Spinal cord (tissue), 10 donors: Measurements from ENCODE around the gene SAA1. TPM values are rescaled to one million over a fixed set of nuclear protein-coding genes. Genes with fewer than 3 reads are reported as not detected.

Source experiments
- DNase-seq, 6 donors: peaks; one replicate each; pipeline versions ENCODE4 v3.0.0 to v3.0.0-alpha.2; 2013 to 2015; ENCODE audit warnings: low spot score in 6 of 6, low read depth in 4 of 6
- H3K27ac ChIP-seq: one replicate; pipeline ENCODE4 v1.5.1; 2013; ENCODE audit warnings: low read depth, low read length, control low read depth
- H3K27me3 ChIP-seq: one replicate; pipeline ENCODE4 v1.6.1; 2013; ENCODE audit warnings: low read length; ENCODE audit not compliant: control insufficient read depth, insufficient read depth
- H3K36me3 ChIP-seq: one replicate; pipeline ENCODE4 v1.6.1; 2013; ENCODE audit warnings: low read length; ENCODE audit not compliant: control insufficient read depth, insufficient read depth
- H3K4me1 ChIP-seq: one replicate; pipeline ENCODE4 v1.6.1; 2013; ENCODE audit warnings: low read length; ENCODE audit not compliant: control insufficient read depth, insufficient read depth
- H3K4me3 ChIP-seq: one replicate; pipeline ENCODE4 v1.5.1; 2013; ENCODE audit warnings: low read depth, low read length, control low read depth
- H3K9me3 ChIP-seq: one replicate; pipeline ENCODE4 v1.6.1; 2013; ENCODE audit warnings: low read length; ENCODE audit not compliant: control insufficient read depth, insufficient read depth
- WGBS: methylation state at CpG from one replicate; pipeline ENCODE4 v1.1.5; 2013; ENCODE audit warnings: missing lambda C conversion rate; ENCODE audit not compliant: insufficient coverage; 5-methylcytosine and 5-hydroxymethylcytosine counted together
- polyA plus RNA-seq, 2 donors: library from polyadenylated mRNA; unstranded; fragments of 120-200 nt; gene quantifications; one replicate each; pipeline ENCODE4 v1.2.1, GENCODE V29; 2013; ENCODE audit not compliant: insufficient read length in 2 of 2
- small RNA-seq: library from RNA; depleted of rRNA; stranded (forward); fragments of <200 nt; gene quantifications from one replicate; pipeline ENCODE3, GENCODE V24; 2014; ENCODE audit warnings: low replicate concordance
- total RNA-seq, 2 donors: library from RNA; depleted of rRNA in 1 of 2; stranded (reverse); fragments of 120-200 nt in 1 of 2; fragments of >200 nt in 1 of 2; gene quantifications; one replicate each; pipeline versions ENCODE4 v1.2.3 to v1.2.4, GENCODE V29; 2013 to 2014
- donor health status: healthy.

Gene SAA1
- total and polyA plus RNA-seq, 4 donors: not detected

DNA sequence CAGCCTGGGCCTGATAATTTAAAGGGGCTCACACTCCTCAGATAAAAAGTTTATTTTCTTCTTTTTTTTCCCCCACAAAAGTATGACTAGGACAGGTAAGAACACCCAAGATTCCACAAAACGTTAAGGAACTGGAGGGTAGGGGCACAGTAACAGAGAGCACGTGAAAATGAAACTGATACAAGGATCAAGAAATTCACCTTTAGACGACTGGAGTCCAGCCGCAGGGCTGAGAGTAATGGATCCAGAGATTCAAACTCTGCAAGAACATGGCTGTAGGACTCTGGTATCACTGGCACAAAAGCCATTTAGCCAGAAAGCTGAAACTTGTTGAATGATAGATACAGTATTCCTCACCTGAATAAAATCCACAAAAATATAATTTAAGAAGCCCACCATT lies 51.5 kb downstream of the SAA1 start:
- Histone ChIP-seq H3K9me3 (no peaks in the 10 kb centered on the region), H3K4me3 (no peak overlapping the region), H3K27ac (no peak overlapping the region), H3K4me1 (no peaks in the 10 kb centered on the region), H3K36me3 (peaks cover 10% of the 10 kb centered on the region), H3K27me3 (no peaks in the 10 kb centered on the region)
- DNase-seq: no peak
- WGBS: 100% methylated on average over 3 of the region's 4 CpGs

Small RNA genes within 50 kb of the gene (small RNA-seq; reads per million reads assigned to genes)
- gene RNA5SP333 (not detected), gene RNA5SP334 (not detected)

Other genes with a start within 250 kb of the SAA1 start
- gene TPH1, start 220.0 kb upstream of the SAA1 start, total RNA-seq: under 1 TPM; 0.50 to 0.77 TPM
- gene TPH1, start 220.0 kb upstream of the SAA1 start, polyA plus RNA-seq: under 1 TPM; 0.46 to 0.99 TPM
- 10 to 100 TPM; 16.6 to 18.9 TPM for gene SAAL1, start 160.2 kb upstream of the SAA1 start, total RNA-seq
- 10 to 100 TPM; 26.6 to 30.5 TPM for gene SAAL1, start 160.2 kb upstream of the SAA1 start, polyA plus RNA-seq
- under 1 TPM in 1 of 2 donors, not detected in 1; 0.50 TPM for gene MRGPRX3, start 133.7 kb upstream of the SAA1 start, total RNA-seq
- not detected for gene MRGPRX3, start 133.7 kb upstream of the SAA1 start, polyA plus RNA-seq
- gene MRGPRX4, start 93.4 kb upstream of the SAA1 start, total RNA-seq: under 1 TPM in 1 of 2 donors, not detected in 1; 0.20 TPM
- not detected for gene MRGPRX4, start 93.4 kb upstream of the SAA1 start, polyA plus RNA-seq
- not detected for gene SAA4, start 29.5 kb upstream of the SAA1 start, total RNA-seq
- under 1 TPM in 1 of 2 donors, not detected in 1; 0.59 TPM for gene SAA4, start 29.5 kb upstream of the SAA1 start, polyA plus RNA-seq
- not detected for gene SAA2, start 17.6 kb upstream of the SAA1 start, total RNA-seq
- under 1 TPM in 1 of 2 donors, not detected in 1; 0.39 TPM for gene SAA2, start 17.6 kb upstream of the SAA1 start, polyA plus RNA-seq
- 10 to 100 TPM; 34.2 to 80.3 TPM for gene HPS5, start 55.9 kb downstream of the SAA1 start, total RNA-seq
- 10 to 100 TPM; 14.5 to 20.9 TPM for gene HPS5, start 55.9 kb downstream of the SAA1 start, polyA plus RNA-seq
- gene GTF2H1, start 56.3 kb downstream of the SAA1 start, total RNA-seq: 10 to 100 TPM; 57.7 to 78.7 TPM
- gene GTF2H1, start 56.3 kb downstream of the SAA1 start, polyA plus RNA-seq: 10 to 100 TPM; 41.1 to 47.0 TPM
- 100 to 1,000 TPM; 261 to 391 TPM for gene LDHA, start 128.3 kb downstream of the SAA1 start, total RNA-seq
- 100 to 1,000 TPM; 308 to 343 TPM for gene LDHA, start 128.3 kb downstream of the SAA1 start, polyA plus RNA-seq
- under 1 TPM in 1 of 2 donors, not detected in 1; 0.10 TPM for gene LDHC, start 146.1 kb downstream of the SAA1 start, total RNA-seq
- gene LDHC, start 146.1 kb downstream of the SAA1 start, polyA plus RNA-seq: not detected
- under 1 TPM; 0.06 to 0.20 TPM for gene LDHAL6A, start 189.6 kb downstream of the SAA1 start, total RNA-seq
- gene LDHAL6A, start 189.6 kb downstream of the SAA1 start, polyA plus RNA-seq: 1 to 10 TPM in 1 of 2 donors, under 1 TPM in 1; 0.54 to 1.6 TPM